SIG-M5 (cell line): ENCODE measurements around the gene COL6A2.
"Not testable (repeated sequence)": the region's sequence is repeated elsewhere in the genome, so short reads cannot be mapped to it uniquely, and the experiment has no call there.

Experiments
- DNase-seq: peaks from one replicate; lab custom pipeline; 2025; lab: John Stamatoyannopoulos, UW

The COL6A2 gene

DNA sequence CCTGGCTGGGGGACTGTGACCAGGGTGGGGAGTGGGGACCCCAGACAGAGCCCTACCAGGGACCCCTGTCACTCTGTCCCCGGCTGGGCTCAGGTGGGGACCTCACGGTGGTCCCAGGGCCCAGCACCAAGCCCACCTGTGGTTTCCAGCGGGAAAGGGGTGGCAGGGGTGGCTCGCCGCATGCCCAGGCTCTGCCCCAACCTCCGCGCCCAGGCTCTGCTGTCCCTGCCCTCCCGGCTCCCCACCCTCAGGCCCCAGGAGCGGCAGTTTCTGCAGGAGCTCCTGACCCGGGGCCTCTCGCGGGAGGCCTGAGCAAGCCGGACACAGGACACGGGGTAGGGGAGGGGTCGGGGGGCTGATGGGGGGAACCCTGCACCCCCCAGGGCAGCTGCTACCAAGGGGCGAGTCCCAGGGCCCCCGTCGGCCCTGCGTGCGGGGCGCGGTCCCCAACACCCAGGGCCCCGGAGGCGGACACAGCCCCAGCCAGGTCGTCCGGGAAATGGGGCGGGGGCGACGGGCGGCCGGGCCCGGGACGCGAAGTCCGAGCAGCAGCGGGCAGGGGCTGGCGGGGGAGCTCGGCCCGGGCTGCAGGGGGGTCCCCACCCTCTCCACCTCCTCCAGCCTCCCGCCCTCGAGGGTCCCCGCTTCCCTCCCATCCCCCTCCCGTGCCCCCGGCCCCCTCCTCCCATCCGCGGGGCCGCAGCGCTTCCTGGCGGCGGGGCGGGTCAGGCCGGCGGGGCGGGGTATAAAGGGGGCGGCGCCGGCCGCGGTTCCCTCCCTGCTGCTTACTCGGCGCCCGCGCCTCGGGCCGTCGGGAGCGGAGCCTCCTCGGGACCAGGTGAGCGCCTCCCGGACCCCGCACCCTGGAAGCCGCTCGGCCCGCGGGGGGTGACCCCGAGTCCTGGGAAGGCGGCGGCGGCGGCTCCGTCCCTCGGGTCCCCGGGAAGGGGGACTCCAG, at the start of gene COL6A2:
TSS of gene COL6A2 (plus strand) at position 777 of the 958 bp plus-strand sequence.
- no peak for DNase-seq

GRCh38 chr21:46048926-46049889, 48.7 kb upstream of the COL6A2 start:
- no peak for DNase-seq

GRCh38 chr21:46049890-46050667, 47.8 kb upstream of the COL6A2 start:
- DNase-seq, result no peak

DNA sequence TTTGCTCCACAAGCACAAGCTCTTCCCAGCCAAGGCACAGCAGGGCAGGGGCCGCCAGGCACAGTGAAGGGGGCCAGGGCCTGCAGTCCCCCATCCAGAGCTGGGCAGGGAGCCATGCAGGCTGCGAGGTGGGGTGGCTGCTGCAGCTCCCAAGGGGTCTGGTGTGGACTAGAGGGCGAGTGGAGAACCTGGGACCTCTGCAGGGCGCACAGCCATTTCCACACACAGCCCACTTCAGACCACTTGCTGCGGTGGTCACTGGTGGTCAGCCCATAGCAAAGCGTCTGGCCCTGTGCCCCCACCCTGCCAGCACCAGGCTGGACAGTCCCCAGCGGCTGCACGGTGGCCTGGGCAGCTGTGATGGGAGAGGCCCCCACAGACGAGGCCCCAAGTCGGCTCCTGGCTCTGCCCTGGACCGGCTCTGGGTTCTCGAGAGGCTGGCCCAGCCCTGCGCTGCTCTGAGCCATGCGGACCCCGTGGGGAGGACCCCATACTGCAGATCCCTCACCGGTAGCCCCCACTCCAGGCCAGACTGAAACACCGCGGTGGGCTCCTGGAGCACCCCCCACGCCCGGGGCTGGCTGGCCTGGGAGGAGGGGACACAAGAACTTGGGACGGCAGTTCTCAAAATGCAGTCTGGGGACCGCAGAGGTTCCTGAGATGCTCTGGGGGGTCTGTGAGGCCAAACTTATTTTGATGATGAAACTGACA, 47.1 kb upstream of the COL6A2 start:
- no peak for DNase-seq

GRCh38 chr21:46051379-46051770, 46.5 kb upstream of the COL6A2 start:
- DNase-seq, result no peak

DNA sequence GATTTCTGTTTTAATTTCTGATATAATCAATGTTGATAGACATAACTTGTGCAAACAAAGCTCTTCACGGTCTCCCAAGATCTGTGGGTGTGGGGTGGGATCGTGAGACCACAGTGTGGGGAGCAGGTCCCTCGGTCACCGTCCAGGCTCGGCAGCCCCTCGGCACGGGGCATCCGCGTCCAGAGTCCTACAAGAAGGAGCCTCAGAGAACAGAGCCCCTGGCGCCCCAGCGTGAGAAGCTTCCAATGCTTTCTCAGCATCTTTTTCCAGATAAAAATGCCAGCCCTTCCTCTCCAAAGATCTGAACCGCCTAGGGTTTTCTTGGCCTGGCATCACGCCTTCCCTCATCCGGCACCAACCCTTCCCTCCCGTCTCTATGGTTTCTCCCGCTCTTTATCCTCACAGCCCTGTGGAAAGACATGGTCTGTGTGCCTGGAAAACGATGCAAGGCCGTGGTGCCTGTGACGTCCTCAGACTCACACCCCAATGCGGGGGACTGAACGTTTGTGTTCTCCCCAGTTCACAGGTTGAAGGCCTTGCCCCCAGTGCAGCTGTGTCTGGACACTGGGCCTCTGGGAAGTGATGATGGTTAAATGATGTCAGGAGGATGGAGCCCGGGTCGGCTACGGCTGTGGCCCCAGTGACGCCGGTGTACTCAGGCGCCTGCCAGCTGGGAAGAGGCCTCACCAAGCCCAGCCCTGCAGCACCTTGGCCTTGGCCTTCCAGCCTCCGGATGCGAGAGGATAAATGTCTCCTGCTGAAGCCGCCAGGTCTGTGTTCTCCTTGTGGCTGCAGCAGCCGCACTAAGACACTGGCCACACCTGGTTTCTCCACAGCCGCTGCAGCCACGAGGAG, 45.9 kb upstream of the COL6A2 start:
- no peak for DNase-seq

- no peak for DNase-seq
Observed at GRCh38 chr21:46052703-46053651, 44.9 kb upstream of the COL6A2 start.

- no peak for DNase-seq
Observed at GRCh38 chr21:46054031-46054430, 43.9 kb upstream of the COL6A2 start.

- no peak for DNase-seq
Observed at GRCh38 chr21:46054451-46054881, 43.4 kb upstream of the COL6A2 start.

- DNase-seq, result no peak
Observed at GRCh38 chr21:46055863-46056281, 42.0 kb upstream of the COL6A2 start.

- no peak for DNase-seq
Observed at GRCh38 chr21:46056450-46056903, 41.4 kb upstream of the COL6A2 start.

GRCh38 chr21:46057111-46057709, 40.7 kb upstream of the COL6A2 start:
- DNase-seq, result no peak

DNA sequence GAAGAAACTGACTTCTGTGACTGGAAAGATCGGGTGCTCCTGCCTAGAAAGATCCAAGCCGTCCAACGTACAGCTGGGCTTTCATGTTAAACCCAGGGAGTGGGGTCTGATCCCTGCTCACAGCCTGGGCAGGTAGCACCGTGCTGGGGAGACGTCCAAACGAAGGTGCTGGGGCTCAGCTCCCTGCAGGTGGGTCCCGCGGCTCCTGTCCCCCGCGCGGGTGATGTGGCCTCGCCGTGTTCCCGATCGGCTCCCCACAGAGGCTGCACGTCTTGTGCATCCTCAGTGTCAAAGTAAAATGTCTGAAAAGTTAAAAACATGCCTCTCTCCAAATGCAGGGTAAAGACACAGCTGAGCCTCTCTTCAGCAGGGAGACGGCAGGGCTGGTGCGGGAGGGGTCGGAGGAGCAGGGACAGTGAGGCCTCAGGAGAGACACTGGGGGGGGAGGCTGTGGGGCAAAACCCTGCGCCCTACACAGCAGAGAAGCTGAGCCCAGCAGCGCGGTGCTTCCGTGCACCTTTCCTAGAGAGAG, 40.1 kb upstream of the COL6A2 start:
- DNase-seq, result no peak

DNA sequence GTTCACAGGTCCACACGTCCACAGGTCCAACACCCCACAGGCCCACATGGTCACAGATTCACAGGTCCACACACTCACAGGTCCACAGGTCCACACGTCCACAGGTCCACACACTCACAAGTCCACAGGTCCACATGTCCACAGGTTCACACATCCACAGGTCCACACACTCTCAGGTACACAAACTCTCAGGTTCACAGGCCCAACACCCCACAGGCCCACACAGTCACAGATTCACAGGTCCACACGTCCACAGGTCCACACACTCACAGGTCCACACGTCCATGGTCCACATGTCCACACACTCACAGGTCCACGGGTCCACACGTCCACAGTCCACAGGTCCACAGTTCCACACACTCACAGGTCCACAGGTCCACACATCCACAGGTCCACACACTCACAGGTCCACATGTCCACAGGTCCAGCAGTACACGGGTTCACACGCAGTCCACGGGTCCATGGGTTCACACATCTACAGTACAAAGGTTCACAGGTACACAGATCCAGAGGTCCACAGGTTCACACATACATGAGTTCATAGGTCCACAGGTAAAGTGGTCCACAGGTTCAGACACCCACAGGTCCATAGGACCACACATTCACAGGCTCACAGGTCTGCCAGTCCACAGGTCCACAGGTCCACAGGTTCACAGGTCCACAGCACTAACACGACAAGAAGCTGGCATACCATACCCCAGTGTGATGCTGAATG, 39.3 kb upstream of the COL6A2 start:
- no peak for DNase-seq

- no peak for DNase-seq
Observed at GRCh38 chr21:46059195-46059594, 38.7 kb upstream of the COL6A2 start.

- DNase-seq, result not testable (repeated sequence)
Observed at GRCh38 chr21:46059711-46060455, 38.0 kb upstream of the COL6A2 start.

DNA sequence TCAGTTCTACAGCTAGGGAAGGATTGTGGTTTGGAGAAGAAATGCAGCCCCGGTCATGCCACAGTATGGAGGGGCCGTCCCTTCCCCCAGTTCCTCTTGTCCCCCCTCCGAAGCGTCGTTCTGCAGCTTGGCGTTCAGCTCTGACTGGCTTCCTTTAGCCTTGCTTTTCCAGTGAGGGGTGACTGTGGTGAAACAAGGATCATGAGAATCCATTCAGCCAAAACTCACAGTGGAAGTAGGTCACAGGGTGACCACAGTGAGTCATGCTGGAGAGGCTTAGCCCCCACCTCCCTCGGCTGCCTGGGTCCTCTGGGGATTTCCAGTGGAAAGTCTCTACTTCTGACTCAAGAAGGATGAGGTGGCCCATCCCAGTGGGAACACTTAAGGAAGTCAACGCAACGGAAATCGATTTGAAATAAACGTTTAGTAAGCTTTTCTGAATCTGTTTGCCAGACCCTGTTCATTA, 37.3 kb upstream of the COL6A2 start:
- no peak for DNase-seq
